H1 (cell line): ENCODE data around the gene MMP15. TPM values are rescaled to one million over a fixed set of nuclear protein-coding genes. Genes with fewer than 3 reads are reported as not detected.
A peak's percentile ranks its signal among the peaks of the same experiment; 100 is the strongest.

Experiments
- CTCF ChIA-PET: fragments of 300-600 bp; sonication (Branson Sonifier 250); formaldehyde crosslinking; loops from one replicate; lab custom pipeline; 2021; ENCODE audit not compliant: partially characterized antibody; lab: Charles Lee
- POLR2A ChIA-PET: fragments of 300-600 bp; sonication (Branson Sonifier 250); formaldehyde crosslinking; loops from one replicate; lab custom pipeline; 2021; ENCODE audit warnings: inconsistent platforms; ENCODE audit not compliant: partially characterized antibody; lab: Charles Lee
- DNase-seq, 2 experiments: peaks; one replicate each; pipeline versions ENCODE4 v3.0.0 to v3.0.0-alpha.2; 2010 to 2022; ENCODE audit warnings: low spot score in 2 of 2, low read depth in 1 of 2, mixed read lengths in 1 of 2
- FAIRE-seq: peaks from 2 replicates; lab custom pipeline; 2011; peaks lifted over from hg19 to GRCh38; lab: Jason Lieb, UNC
- H2AFZ ChIP-seq: 2 replicates; pipeline ENCODE4 v1.8.1; 2012; ENCODE audit warnings: low read length, inconsistent platforms
- H2AK5ac ChIP-seq: 2 replicates; pipeline ENCODE4 v1.6.1; 2013; ENCODE audit warnings: low read depth, low read length
- H2BK120ac ChIP-seq: replicated peaks from 2 replicates; pipeline ENCODE3; 2013; ENCODE audit warnings: low read depth, low read length, inconsistent platforms
- H2BK12ac ChIP-seq: 2 replicates; pipeline ENCODE4 v1.6.1; 2013; ENCODE audit warnings: low read depth, low read length
- H2BK15ac ChIP-seq: 2 replicates; pipeline ENCODE4 v1.6.1; 2013; ENCODE audit warnings: low read length
- H2BK20ac ChIP-seq: 2 replicates; pipeline ENCODE4 v1.6.1; 2013; ENCODE audit warnings: low read length
- H2BK5ac ChIP-seq: 2 replicates; pipeline ENCODE4 v1.6.1; 2013; ENCODE audit warnings: low read depth, low read length
- H3K14ac ChIP-seq: 2 replicates; pipeline ENCODE4 v1.6.1; 2013; ENCODE audit warnings: inconsistent platforms; ENCODE audit not compliant: insufficient read length
- H3K18ac ChIP-seq: 2 replicates; pipeline ENCODE4 v1.6.1; 2013; ENCODE audit warnings: low read length; ENCODE audit errors: extremely low read depth
- H3K23ac ChIP-seq: 2 replicates; pipeline ENCODE4 v1.6.1; 2013; ENCODE audit warnings: inconsistent platforms; ENCODE audit not compliant: insufficient read length
- H3K23me2 ChIP-seq: 2 replicates; pipeline ENCODE4 v1.6.1; 2013; ENCODE audit warnings: low read depth, low read length
- H3K27ac ChIP-seq: 2 replicates; pipeline ENCODE4 v1.6.1; 2011; ENCODE audit warnings: low read depth, low read length, inconsistent platforms
- H3K27me3 ChIP-seq, 4 experiments: replicated peaks in 1 of 4; 1 replicate in 1 of 4; 2 replicates in 3 of 4; pipeline versions ENCODE4 v1.6.1 to v1.8.1; 2011 to 2013; ENCODE audit warnings: low read length in 3 of 4, mild to moderate bottlenecking in 3 of 4, inconsistent platforms in 2 of 4, mixed read lengths in 2 of 4, moderate library complexity in 1 of 4; ENCODE audit not compliant: control insufficient read depth in 3 of 4, insufficient read depth in 3 of 4; ENCODE audit errors: extremely low read depth in 1 of 4
- H3K36me3 ChIP-seq, 4 experiments: 2 replicates each; pipeline versions ENCODE4 v1.6.1 to v1.8.1; 2011 to 2013; ENCODE audit warnings: mild to moderate bottlenecking in 4 of 4, low read length in 3 of 4, moderate library complexity in 2 of 4, control low read depth in 1 of 4, inconsistent platforms in 1 of 4; ENCODE audit not compliant: insufficient read depth in 4 of 4, control insufficient read depth in 2 of 4
- H3K4ac ChIP-seq: replicated peaks from 2 replicates; pipeline ENCODE3; 2013; ENCODE audit warnings: low read length, low read depth, mixed read lengths, inconsistent platforms; ENCODE audit not compliant: insufficient read length
- H3K4me1 ChIP-seq, 4 experiments: replicated peaks in 1 of 4; 1 replicate in 1 of 4; 2 replicates in 3 of 4; pipeline versions ENCODE4 v1.6.1 to v1.8.1; 2011 to 2013; ENCODE audit warnings: low read length in 3 of 4, inconsistent platforms in 2 of 4, mixed read lengths in 1 of 4; ENCODE audit not compliant: insufficient read depth in 4 of 4, control insufficient read depth in 3 of 4
- H3K4me2 ChIP-seq, 2 experiments: 2 replicates each; pipeline versions ENCODE4 v1.6.1 to v1.8.1; 2011 to 2013; ENCODE audit warnings: low read depth in 2 of 2, low read length in 2 of 2, control low read depth in 1 of 2, inconsistent platforms in 1 of 2, mild to moderate bottlenecking in 1 of 2; ENCODE audit not compliant: insufficient read depth in 1 of 2
- H3K4me3 ChIP-seq, 4 experiments: fragments of 200-600, 300-600 bp in 1 of 4; sonication (generic), shearing (Covaris generic), sonication (Bioruptor Twin) in 1 of 4; 2 replicates each; pipeline versions ENCODE4 v1.5.1 to v1.8.1; 2011 to 2016; ENCODE audit warnings: low read length in 4 of 4, low read depth in 3 of 4, control low read depth in 2 of 4, inconsistent platforms in 2 of 4, mild to moderate bottlenecking in 2 of 4, mixed read lengths in 1 of 4, moderate library complexity in 1 of 4; ENCODE audit not compliant: insufficient read depth in 2 of 4; ENCODE audit errors: extremely low read depth in 1 of 4
- H3K56ac ChIP-seq: replicated peaks from 2 replicates; pipeline ENCODE3; 2013; ENCODE audit warnings: low read depth, mild to moderate bottlenecking, mixed read lengths, low read length, inconsistent platforms; ENCODE audit not compliant: insufficient read length
- H3K79me1 ChIP-seq: 2 replicates; pipeline ENCODE4 v1.6.1; 2013; ENCODE audit warnings: low read depth, low read length, control low read depth
- H3K79me2 ChIP-seq, 2 experiments: 2 replicates each; pipeline versions ENCODE4 v1.6.1 to v1.8.1; 2012 to 2013; ENCODE audit warnings: low read length in 2 of 2, mild to moderate bottlenecking in 2 of 2, inconsistent platforms in 1 of 2; ENCODE audit not compliant: insufficient read depth in 2 of 2, control insufficient read depth in 1 of 2
- H3K9ac ChIP-seq, 4 experiments: replicated peaks in 1 of 4; 1 replicate in 1 of 4; 2 replicates in 3 of 4; pipeline versions ENCODE4 v1.6.1 to v1.8.1; 2011 to 2013; ENCODE audit warnings: low read depth in 3 of 4, low read length in 3 of 4, control low read depth in 2 of 4, mild to moderate bottlenecking in 2 of 4, moderate library complexity in 2 of 4, inconsistent platforms in 1 of 4; ENCODE audit errors: extremely low read depth in 1 of 4
- H3K9me3 ChIP-seq, 2 experiments: 2 replicates each; pipeline versions ENCODE4 v1.6.1 to v1.8.1; 2012 to 2013; ENCODE audit warnings: mild to moderate bottlenecking in 2 of 2, moderate library complexity in 2 of 2, control low read depth in 1 of 2, inconsistent platforms in 1 of 2, low read depth in 1 of 2, low read length in 1 of 2, mixed read lengths in 1 of 2; ENCODE audit not compliant: insufficient read depth in 2 of 2
- H4K20me1 ChIP-seq, 2 experiments: replicated peaks in 1 of 2; 2 replicates each; pipeline versions ENCODE3 to v1.8.1; 2011 to 2013; ENCODE audit warnings: inconsistent platforms in 2 of 2, low read length in 2 of 2, mild to moderate bottlenecking in 1 of 2; ENCODE audit not compliant: insufficient read depth in 2 of 2, control insufficient read depth in 1 of 2
- H4K5ac ChIP-seq: 2 replicates; pipeline ENCODE4 v1.6.1; 2013; ENCODE audit warnings: low read length, low read depth, mixed read lengths, inconsistent platforms; ENCODE audit not compliant: insufficient read length
- H4K8ac ChIP-seq: 2 replicates; pipeline ENCODE4 v1.8.0; 2013; ENCODE audit warnings: mild to moderate bottlenecking, moderate library complexity, low read length, inconsistent platforms; ENCODE audit not compliant: insufficient read depth; ENCODE audit errors: extremely low read depth
- H4K91ac ChIP-seq: replicated peaks from 2 replicates; pipeline ENCODE3; 2013; ENCODE audit warnings: low read length, mixed read lengths, inconsistent platforms; ENCODE audit not compliant: insufficient read length
- ASH2L ChIP-seq: fragments of 200-600, 300-600 bp; sonication (generic); IDR thresholded peaks from one replicate; pipeline ENCODE4 v1.7.1; 2017; ENCODE audit warnings: low read length
- CEBPB ChIP-seq: IDR thresholded peaks from 2 replicates; pipeline ENCODE4 v1.6.1; 2012; ENCODE audit warnings: low read depth, low read length
- CREB1 ChIP-seq: IDR thresholded peaks from 2 replicates; pipeline ENCODE4 v1.6.1; 2012; ENCODE audit warnings: inconsistent platforms
- CTBP2 ChIP-seq: IDR thresholded peaks from 2 replicates; pipeline ENCODE4 v1.7.0; 2011; ENCODE audit warnings: borderline replicate concordance, mild to moderate bottlenecking, moderate library complexity, mixed read lengths, low read length; ENCODE audit not compliant: insufficient read depth, insufficient read length
- E2F6 ChIP-seq: IDR thresholded peaks from 2 replicates; pipeline ENCODE4 v1.6.1; 2012; ENCODE audit warnings: inconsistent platforms
- PHF8 ChIP-seq: fragments of 200-600 bp; sonication (generic); conservative IDR thresholded peaks from 2 replicates; pipeline ENCODE4 v1.7.1; 2012; ENCODE audit warnings: low read depth, mild to moderate bottlenecking, inconsistent platforms, low read length, moderate library complexity
- TAF1 ChIP-seq: IDR thresholded peaks from 2 replicates; pipeline ENCODE4 v1.6.1; 2011; ENCODE audit warnings: mild to moderate bottlenecking, low read depth, low read length
- WGBS, 2 experiments: shearing (Covaris generic) in 1 of 2; methylation state at CpG; one replicate each; pipeline versions ENCODE4 v1.1.6 to v1.1.7; 2013 to 2015; ENCODE audit warnings: low lambda C conversion rate in 2 of 2, mixed read lengths in 2 of 2, inconsistent platforms in 1 of 2, low coverage in 1 of 2, missing lambda C conversion rate in 1 of 2; ENCODE audit not compliant: insufficient replicate concordance in 2 of 2, insufficient coverage in 1 of 2, insufficient read length in 1 of 2; ENCODE audit errors: extremely low coverage in 1 of 2, missing lambda C conversion rate in 1 of 2; 5-methylcytosine and 5-hydroxymethylcytosine counted together
- polyA plus RNA-seq, 7 experiments: library from polyadenylated mRNA; depleted of rRNA in 3 of 7; stranded (reverse) in 5 of 7; unstranded in 2 of 7; fragments of >200 nt in 5 of 7; fragments of 200-250 nt in 2 of 7; gene quantifications; 1 replicate in 5 of 7; 2 replicates in 1 of 7; 4 replicates in 1 of 7; pipeline versions ENCODE4 v1.2.1 to v1.2.3, GENCODE V29; 2011 to 2013; ENCODE audit warnings: missing spikeins in 2 of 7, mixed read lengths in 2 of 7
- total RNA-seq: library from RNA; stranded (reverse); fragmentation: NEBNext Ultra II Directional; extraction: Animal tissue kit (Norgen Biotek cat#: 25700); gene quantifications from 2 replicates; pipeline ENCODE4 v1.2.1, GENCODE V29; 2021
- TF ChIP-seq, protein P1 (sequence below): IDR thresholded peaks from 2 replicates; pipeline ENCODE4 v1.6.1; 2011; ENCODE audit warnings: low read length, improper control_type of control experiment

The MMP15 gene
- total and polyA plus RNA-seq, 2 of the 8 experiments (the other 6 are each of a cell fraction or from before 2014, with no cell fraction given), result 38.5 to 42.2 TPM

DNA sequence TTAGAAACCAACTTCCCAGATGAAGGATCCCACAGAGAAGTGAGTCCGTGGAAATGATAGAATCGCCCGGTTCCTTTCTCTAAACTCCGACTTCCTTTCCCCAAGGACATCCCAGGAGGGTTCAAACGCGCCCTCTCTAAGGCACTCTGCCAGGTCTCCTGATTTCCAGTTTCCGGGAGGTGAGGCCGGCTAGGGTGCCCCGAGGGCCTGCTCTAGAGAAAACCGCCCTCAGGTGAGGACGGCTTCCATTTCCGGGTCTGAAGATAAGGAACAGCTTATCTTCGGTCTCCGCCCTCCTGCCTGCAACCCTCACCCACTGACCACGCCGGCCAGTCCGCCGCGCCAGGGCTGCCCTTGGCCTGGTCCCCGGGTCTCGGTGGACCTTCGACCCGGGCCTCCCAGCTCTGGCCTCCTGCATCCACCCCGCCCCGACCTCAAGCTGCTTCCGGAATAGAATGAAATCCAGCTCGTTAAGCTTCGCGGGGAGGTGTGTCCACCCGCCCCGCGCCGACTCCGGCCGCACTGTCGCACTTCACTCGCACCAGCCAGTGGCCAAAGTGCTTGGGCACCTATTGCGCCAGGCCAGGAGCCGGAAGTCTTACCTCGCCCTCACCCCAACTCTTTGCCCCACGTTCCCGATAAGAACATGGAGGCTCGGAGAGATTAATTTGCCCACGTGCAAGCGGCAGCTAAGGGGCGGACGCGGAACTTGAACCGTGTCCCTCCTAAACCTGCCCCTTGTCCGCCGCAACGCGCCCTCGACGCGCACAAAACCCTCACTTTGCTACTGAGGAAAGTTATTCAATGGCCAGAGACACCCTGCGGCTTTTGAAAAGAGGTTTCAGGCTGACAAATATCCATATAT is 836 bp upstream of the MMP15 start:
- no peak for FAIRE-seq
- peaks cover 0 to 31% (median 20%) of the 10 kb centered on the region in 4 experiments; a peak in 6 of 7 replicates for H3K4me1 ChIP-seq
- CTCF ChIA-PET, result interaction anchor here (1.0 to 19.9 kb wide), 8 partner anchors 9 to 259 kb away, joined by 3 to 362 read pairs (median 6); partner anchors contain the start of gene CFAP20
- TF ChIP-seq, protein P1, sequence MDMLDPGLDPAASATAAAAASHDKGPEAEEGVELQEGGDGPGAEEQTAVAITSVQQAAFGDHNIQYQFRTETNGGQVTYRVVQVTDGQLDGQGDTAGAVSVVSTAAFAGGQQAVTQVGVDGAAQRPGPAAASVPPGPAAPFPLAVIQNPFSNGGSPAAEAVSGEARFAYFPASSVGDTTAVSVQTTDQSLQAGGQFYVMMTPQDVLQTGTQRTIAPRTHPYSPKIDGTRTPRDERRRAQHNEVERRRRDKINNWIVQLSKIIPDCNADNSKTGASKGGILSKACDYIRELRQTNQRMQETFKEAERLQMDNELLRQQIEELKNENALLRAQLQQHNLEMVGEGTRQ, result no peak
- TF ChIP-seq CREB1, result peak; percentile 17; the same call in 1 of the 2 replicates
- peak; percentile 49 for TF ChIP-seq ASH2L
- TF ChIP-seq PHF8, result peak; percentile 11; the same call in 1 of the 2 replicates
- TF ChIP-seq CEBPB, result no peak
- TF ChIP-seq TAF1, result 0 out of 2 replicates have a peak, but pooled peaks have one; percentile 22
- peak; percentile 83 for TF ChIP-seq E2F6
- TF ChIP-seq CTBP2, result no peak

More for the DNA sequence above, 836 bp upstream of the MMP15 start:
- H3K79me1 ChIP-seq, result peaks cover 10% of the 10 kb centered on the region
- H2AK5ac ChIP-seq, result no peak overlapping the region
- peak overlapping the region; percentile 83 to 99 for H3K4me2 ChIP-seq
- peak in 1 of 2 experiments; percentile 73 for DNase-seq
- peak overlapping the region; percentile 73 to 90 (median 82) for H3K4me3 ChIP-seq
- H4K8ac ChIP-seq, result peak overlapping the region; percentile 92
- peak overlapping the region in 3 of 4 experiments; percentile 30 to 65 (median 46); a peak in 6 of 7 replicates for H3K9ac ChIP-seq
- POLR2A ChIA-PET, result interaction anchor here (0.7 to 4.2 kb wide), 8 partner anchors 10 to 105 kb away, joined by 3 to 20 read pairs (median 4); partner anchors contain the start of genes CFAP20 and USB1
- H3K36me3 ChIP-seq, result no peaks in the 10 kb centered on the region
- H2BK120ac ChIP-seq, result peak overlapping the region; percentile 70
- H3K27me3 ChIP-seq, result no peaks in the 10 kb centered on the region; a peak in 3 of 7 replicates
- H3K9me3 ChIP-seq, result no peaks in the 10 kb centered on the region
- H2BK15ac ChIP-seq, result no peak overlapping the region
- no peak overlapping the region for H3K56ac ChIP-seq
- H3K4ac ChIP-seq, result no peak overlapping the region
- H2BK12ac ChIP-seq, result peak overlapping the region; percentile 86
- peaks cover 0 to 24% of the 10 kb centered on the region in 2 experiments; a peak in 2 of 4 replicates for H3K79me2 ChIP-seq
- H3K27ac ChIP-seq, result no peak overlapping the region
- peaks cover 25% of the 10 kb centered on the region; the same call in 1 of the 2 replicates for H3K23me2 ChIP-seq
- peak overlapping the region; percentile 74; the same call in 1 of the 2 replicates for H2AFZ ChIP-seq
- peak overlapping the region; percentile 59 for H4K5ac ChIP-seq
- H3K23ac ChIP-seq, result no peak overlapping the region
- H2BK20ac ChIP-seq, result no peak overlapping the region
- H4K91ac ChIP-seq, result no peak overlapping the region
- peak overlapping the region; percentile 80 for H3K18ac ChIP-seq
- 22% methylated on average over 57 of the region's 57 CpGs; no CpG with 5 or more reads in 1 of the 2 experiments for WGBS, 2 experiments
- H3K14ac ChIP-seq, result no peak overlapping the region
- peaks cover 0 to 6% of the 10 kb centered on the region in 2 experiments for H4K20me1 ChIP-seq
- H2BK5ac ChIP-seq, result peak overlapping the region; percentile 87; the same call in 1 of the 2 replicates
